Measurements from ENCODE around the gene CORO2B. TPM values are rescaled to one million over a fixed set of nuclear protein-coding genes. Genes with fewer than 3 reads are reported as not detected.

Gene CORO2B
- total RNA-seq, 1 experiment from 2014 or later, result 0.43 TPM

DNA sequence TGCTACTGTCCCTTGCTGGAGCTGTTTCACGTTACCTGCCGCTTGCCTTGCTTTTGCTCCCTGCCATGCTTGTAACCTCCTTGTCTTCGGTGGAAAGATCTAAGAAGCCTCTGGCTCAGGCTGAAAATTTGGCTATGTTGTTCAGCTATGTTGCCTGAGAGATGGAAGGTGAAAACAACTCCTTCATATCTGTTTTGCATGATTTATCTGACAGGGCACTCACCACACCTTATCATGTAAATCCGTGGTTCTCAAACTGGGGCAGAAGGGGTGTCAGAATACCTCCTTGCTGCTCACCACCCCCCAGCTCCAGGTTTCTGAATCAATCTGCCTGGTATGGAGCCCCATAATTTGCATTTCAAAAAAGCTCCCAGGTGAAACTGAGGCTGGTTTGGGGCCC is 6.5 kb upstream of the CORO2B start:
- DNase-seq (ENCODE audit: low spot score), result no peak

DNA sequence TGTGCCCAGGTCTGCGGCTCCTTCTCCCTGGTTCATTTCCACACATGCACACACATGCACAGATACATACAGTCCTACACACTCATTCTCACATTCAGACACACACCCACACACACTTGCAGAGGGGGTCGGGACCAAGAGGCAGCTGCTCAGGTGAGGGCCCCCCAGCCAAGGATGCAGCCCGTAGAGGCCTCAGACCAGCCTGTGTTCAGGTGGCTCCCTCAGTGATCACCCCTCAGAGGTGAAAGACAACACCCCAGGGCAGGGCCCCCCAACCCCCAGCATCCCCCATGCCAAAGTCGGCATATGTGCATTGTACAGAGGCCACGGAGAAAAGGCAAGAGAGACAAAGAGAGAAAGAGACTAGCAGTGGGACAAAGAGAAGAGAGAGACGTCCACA is 5.9 kb upstream of the CORO2B start:
- no peak for DNase-seq (ENCODE audit: low spot score)

DNA sequence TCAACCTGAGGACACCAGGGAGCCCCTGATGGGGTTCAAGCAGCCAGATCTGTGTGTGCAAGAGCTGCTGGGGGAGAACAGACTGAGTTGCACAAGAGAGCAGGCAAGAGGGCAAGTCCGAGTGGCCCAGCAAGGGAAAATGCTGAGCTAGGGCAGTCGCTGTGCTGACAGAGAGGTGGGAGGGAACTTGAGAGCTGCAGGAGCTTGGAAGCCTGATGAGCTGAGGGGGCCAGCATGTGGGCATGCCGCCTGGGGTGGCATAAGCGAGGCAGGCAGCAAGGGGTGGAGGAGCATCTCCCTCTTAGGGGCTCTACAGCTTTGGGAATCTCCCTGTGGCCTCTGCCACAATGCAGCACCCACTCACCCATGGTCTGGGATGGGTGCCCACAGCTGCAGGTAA is 4.7 kb upstream of the CORO2B start:
- DNase-seq (ENCODE audit: low spot score), result no peak

DNA sequence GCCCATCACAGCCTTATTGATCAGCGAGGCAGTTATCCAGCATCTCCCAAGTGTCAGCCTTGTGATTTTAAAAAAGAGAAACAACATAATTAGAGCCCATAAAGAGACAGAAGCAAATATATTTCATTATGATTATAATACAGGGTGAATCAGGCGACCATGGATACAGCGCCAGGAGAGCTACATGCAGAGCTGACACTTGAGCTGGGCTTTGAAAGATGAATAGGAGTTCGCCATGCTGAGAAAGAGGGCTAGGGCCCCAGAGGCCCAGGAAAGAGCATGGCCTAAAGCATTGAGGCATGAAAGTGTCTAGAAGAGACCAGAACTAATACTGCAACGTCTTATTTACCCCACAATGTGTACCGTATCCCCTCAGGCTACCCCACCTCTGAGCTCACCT is 4.2 kb upstream of the CORO2B start:
- no peak for DNase-seq (ENCODE audit: low spot score)

DNA sequence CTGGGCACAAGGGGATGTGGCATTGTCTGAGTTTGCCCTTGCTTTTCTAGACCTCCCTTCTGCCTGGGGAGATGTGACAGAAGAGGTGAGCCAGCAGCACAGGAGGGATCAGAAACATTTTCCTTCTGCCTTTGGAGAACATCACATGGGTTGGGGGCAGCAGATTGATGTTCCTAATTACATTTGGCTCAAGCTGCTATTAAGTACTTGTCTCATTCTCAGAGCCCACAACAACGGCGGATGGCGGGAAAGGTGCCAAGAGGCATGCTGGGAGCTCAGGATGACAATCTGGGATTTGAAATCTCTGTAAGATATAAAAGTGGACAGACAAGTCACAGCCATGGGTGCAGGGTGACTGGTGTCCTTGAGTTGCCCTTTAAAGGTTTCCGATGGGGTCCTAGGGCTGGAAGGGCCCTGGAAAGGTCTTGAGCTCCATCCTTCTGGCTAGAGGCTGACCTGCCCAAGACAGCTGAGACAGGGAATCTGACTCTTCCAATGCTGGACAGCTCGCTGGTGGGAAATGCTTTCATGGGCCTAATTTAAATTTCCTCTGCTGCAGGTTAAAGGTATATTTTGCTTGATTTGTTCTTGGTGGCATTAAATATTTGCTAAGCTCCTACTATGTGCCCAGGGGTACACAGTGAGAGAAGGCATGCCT is 2.4 kb upstream of the CORO2B start:
- DNase-seq (ENCODE audit: low spot score), result no peak

DNA sequence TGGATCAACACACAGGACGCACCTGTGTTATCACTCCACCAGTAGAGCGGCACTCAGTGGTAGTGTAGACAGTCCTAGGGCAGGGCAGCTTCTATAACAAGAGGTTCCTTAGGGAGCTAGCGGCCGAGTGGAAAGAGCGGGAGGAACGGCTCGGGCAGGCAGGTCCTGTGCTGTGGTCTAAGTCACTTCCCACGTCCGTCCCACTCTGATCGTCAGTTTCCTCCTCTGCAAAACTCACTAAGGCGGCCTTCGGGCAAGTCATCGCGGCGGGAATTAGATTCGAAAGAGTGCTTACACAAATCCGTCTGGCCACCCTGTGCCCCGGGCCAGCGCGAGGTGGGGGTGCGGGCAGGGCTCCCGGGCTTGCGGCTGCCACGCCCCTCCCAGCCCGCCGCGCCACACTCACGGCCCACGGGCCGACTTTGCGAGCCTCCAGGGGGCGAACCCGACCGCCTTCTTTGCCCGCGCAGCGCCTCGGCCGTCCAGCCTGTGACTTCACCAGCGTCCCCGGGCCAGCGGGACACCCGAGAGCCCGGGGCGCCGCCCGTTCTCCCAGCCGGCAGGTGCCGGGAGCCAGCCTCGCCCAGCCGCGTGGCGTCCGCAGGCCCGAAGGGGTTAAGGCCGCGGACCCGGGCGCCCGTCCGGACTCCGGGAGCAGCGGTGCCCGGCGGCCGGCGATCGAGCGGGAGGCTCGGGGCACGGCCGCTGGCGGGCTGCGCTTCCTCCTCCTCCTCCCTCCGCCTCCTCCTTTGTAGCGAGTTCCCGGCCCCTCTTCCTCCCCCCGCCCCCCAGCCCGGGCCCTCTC is 416 bp upstream of the CORO2B start:
- peak; percentile 29 for DNase-seq (ENCODE audit: low spot score)

DNA sequence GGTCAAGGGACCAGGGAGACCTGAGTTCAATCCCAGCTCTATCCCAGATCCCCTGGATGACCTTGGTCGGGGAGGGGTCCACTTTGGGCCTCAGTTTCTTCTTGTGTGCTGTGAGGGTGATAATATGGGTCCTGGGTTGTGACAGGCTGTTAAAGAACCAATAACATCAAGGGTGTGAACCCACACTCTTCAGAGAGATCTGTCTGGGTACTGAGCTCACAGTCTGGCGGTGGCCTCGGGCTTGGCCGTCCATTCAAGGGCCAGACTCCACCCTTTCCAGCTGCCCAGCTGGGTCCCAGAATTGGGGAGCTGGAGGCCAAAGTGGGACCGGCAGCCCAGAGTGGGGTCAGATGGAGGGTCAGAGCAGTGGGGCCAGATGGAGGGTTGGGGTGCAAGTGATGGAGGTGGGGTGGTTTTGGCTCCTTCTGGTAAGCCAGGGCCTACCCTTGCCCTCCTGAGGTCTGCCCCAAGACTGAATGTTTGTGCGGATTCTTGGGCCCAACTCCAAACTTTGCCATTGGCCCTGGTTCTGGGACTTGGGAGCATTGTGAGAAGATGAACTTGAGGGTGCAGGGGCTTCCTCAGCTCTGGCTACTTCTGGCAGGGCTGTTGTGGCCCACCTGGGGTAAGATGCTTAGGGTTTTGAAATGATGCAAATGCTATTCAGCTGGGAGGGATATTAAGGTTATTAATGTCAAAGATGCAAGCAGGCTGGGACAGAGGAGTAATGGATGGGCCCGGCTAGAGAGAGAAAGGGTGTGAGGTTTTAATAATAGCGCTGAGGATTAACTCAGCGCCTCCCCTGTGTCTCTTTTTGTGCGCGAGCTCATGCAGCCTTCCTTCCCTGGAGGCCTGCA is 1.5 kb downstream of the CORO2B start:
- no peak for DNase-seq (ENCODE audit: low spot score)

DNA sequence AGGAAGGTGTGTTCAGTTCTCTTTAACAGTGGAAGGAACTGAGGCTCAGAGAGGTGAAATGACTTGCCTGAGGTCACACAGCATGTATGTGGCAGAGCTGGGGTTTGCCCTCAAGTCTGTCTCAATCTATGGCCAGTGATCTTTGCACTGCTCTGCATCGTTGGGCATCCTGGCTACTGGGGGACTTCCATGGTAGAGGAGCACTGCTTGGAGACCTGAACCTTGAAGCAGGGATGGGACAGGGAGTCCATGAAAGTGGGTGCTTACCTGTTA is 2.0 kb downstream of the CORO2B start:
- DNase-seq (ENCODE audit: low spot score), result no peak

DNA sequence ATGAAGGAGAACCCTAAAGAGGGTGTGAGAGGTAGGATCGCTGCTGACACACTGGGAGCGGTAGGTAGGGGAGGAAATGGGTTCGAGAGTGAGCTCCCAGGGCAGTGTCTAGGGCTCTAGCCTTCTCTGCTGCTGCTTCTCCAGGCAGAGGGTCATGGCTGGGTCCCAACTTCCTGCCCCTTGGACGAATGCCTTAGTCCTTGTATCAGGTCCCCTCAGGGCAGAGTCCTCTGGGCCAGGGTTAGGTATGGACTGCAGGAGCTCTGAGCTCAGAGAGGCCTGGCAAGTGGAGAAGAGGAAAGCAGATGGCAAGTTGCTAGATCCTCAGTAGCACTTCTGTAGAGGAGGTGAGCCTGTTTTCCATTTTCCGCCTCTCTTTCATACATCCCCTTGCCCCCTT is 2.9 kb downstream of the CORO2B start:
- no peak for DNase-seq (ENCODE audit: low spot score)

DNA sequence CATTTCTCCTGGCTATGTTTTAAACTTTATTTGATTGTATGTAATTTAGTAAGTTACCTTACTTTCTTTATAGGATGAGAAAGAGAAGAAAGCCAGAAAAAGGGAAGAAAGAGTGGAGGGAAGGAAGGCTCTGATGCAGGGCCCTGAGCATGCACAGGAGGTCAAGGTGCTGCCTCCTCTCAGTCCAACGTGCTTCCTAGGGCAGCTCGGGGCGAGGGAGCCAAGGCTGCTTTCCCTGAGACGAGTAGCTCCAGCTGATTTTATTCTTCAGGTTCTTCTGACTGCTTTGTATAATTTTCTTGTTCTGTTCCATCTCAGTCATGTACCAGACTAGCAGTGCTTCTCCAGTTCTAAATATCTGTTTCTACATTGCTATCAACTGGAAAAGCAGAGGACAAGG is 3.4 kb downstream of the CORO2B start:
- no peak for DNase-seq (ENCODE audit: low spot score)

DNA sequence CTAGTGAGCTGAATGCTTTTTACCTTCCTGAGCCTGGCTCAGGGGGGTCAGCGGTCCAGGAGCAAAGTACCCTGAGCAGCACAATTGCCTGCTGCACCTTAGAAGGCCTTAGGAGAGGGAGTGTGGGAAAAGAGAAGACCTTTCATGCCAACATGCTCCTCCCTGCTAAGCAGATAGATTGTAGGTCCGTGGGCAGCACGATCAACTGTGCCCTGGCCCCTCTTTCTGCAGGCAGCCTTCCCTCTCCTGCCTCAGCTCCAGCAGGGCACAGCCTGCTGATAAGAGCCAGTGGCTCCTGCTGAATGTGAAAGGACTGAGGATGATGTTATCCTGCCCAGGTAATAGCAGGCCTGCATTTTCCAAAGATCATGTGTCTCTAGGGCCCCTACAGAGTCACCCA is 4.1 kb downstream of the CORO2B start:
- no peak for DNase-seq (ENCODE audit: low spot score)

DNA sequence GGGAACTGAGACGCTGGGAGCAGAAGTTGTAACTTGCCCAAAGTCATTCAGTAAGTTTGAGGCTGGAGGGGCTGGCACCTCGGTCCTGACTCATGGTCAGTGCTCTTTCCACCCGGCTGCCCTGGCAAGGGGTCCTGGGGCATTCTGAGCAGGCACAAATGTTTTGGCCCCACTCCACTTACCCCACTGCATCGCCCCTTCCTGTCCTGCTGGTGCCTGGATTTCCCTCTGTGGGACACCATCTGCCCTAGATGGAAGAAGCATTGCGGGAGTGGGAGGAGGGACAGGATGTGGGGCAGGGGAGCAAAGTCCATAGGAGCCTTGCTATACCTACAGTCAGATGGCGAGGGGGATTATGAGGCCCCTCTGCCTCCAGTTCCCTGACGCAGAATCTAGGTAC is 4.5 kb downstream of the CORO2B start:
- no peak for DNase-seq (ENCODE audit: low spot score)

DNA sequence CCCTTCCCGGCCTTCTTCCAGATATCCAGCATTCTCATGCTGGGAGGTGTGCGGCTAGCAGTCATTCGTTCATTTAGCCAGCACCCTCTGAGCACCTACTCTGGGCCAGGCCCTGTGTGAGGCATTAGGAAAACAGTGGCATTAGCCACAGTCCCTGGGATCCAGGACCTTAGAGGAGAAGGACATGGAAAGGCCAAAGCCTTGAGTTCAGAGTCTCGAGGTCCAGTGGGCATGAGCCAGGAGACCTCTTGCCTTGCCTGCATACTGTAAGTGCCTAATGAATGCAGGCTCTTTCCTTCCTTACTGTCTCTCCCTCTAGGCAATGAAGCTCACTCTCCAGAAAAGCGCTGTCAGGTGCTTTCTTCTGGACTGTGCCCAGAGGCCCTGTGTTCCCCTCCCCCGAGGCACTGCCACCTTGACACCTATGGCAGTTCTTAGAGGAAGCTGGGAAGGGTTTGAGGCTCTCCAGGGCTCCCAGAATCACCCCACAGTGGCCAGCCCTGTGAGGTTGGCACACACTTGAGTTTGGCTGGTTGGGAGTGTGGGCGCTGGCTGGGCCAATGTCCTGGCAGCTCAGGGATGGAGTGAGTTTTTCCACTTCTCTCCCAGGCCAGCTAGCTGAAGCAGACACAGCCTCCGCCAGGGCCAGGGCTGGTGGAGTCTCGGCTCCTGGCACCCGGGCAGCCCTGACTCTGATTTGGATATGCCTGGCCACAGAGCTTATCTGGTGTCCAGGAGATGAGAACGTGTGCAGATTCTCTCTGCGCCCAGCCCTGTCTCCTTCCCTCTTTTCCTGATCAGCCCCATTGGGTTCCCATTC is 5.4 kb downstream of the CORO2B start:
- DNase-seq (ENCODE audit: low spot score), result no peak

DNA sequence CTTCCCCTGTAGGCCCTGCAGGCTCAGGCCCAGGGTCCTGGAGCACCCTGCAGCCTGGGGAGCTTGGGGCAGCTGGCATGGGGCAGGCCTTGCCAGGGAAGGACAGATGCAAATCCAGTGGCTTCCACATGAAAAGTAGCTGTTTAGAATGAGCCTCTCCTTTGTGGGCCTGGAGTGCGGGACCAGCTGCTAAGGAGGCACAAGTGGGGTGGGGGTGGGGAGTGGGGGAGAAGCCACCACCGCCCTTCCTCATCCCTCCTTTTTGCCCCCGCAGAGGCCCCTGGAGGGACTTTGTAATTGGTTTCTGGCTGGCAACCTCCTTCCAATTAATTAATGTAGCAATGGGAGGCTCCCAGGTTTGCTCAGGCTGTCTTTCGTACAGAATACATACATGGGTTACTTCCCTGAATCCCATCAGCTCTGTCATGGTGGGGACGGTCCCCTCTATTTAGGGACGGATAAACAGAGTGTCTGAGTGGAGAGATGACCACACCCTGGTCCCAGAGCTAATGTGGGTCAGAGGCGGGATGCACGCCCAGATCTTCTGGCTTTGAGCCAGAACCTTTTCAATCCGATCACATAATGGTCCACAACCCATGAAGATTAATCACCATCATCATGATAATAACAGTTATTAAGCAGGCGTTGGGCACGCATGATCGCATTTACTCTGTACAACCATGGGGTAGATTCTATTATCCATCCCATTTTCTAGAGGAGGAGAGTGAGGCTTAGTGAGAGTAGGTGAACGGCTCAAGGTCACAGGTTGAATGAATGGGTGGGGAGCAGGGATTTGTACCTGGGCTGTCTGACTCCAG is 6.2 kb downstream of the CORO2B start:
- no peak for DNase-seq (ENCODE audit: low spot score)

DNA sequence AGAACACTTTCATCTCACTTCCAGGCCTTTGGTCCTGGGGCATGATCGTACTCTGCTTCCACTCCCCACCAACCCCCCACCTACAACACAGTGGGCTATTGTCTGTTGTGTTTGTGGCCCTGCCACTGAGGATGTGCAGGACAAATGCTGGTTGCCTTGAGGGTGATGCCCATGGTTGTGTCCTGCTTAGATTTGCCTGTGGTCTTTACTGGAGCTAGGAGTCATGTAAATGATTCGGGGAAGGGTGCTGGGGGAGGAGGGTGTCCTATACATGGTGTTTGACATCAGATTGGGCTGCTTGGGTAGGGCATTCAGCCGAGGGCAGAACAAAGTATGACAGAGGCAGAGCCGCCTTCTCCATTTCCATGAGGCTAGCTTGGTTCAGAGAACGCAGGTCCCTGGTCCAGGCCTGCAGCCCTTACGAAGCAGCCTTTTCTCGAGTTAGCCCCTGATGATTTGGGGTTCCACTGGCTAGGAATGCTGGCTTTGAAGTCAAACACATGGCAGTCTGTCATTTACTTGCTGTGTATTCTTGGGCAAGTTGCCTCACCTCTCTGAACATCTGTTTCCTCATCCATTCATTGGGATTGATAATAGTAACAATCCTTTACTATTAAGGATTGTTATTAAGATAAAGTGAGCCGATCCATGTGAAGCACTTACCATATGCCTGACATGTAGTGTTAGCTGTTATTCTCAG is 6.9 kb downstream of the CORO2B start:
- no peak for DNase-seq (ENCODE audit: low spot score)

DNA sequence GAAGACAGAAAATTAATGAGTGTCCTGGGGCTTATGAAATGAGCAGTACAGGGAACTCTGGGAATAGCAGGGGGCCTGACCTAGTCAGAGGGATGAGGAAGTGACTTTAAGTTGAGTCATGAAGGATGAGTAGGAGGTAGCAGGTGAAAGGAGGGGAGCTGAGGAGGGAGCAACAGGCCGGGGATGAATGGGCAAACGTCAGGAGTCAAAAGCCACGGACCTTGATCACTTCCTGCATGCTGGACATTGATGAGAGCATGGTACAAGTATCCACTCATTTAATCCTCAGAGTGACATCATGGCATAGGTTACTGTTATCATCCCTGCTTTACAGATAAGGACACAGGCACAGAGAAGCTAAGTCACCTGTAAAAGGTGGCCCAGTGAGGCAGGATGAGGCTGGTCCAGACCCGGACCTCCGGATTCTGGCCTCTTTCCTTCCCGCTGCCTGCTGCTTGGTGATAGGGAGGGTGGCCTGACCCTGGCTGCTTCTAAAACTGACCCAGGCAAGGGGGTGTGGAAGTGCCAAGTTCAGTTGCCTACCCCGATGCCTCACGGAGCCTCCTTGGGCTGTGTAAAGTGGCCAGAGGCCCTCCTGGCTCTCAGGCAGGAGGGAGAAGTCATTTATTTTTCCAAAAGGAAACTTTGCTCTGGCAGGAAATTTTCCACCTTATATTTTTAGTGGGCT is 7.6 kb downstream of the CORO2B start:
- peak; percentile 94 for DNase-seq (ENCODE audit: low spot score)

DNA sequence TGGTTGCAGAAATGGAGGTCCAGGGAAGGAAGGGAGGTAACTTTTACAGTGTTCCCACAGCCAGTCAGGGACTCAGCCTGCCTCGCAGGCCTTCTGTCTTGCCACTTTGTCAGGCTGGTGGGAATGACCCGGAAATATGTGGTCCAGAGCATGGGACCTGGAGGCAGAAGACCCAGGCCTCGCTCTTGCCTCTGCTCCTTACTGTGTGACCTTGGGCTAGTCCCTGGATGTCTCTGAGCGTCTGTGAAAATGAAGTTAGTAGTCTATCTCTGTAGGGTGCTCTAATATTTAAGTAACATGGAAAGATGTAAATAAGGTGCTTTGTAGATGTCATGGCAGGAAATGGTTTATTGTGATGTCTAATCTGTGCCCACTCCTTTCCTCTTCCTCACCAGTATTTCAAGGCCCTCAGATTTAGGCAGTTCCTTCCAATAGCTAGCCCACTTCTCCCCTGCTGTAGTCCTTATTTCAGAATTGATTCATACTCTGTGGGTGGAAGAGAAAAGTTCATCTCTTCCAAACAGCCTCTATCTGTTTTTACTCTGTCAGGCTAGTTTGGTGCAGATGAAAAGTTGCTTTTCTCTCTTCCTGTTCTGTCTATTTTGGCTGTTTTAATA is 9.1 kb downstream of the CORO2B start:
- no peak for DNase-seq (ENCODE audit: low spot score)

DNA sequence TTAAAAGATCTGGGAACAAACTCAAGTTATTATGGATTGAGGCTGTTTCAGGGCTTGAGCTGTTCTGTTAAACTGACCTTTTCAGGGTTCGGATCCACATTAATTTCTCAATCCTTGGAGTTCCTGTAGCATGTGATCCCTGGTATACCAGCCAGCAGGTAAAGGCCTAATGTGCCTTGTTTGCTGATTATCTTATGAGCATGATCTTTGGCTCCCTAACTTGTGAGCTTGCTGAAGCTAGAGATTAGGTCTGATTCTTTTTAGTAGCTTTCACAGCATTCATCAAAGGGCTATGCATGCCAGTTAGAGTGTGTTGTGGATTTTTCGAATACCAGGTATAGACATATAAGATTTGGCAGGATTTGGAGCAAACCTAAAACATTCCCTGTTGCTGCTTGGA is 10.3 kb downstream of the CORO2B start:
- DNase-seq (ENCODE audit: low spot score), result no peak
